22Rv1 (cell line): ENCODE results near the gene KCNIP3.

ENCODE experiments used
- CTCF ChIP-seq: fragments of 450-650 bp; IDR thresholded peaks from 2 replicates; pipeline ENCODE4 v1.5.1; 2017; ENCODE audit warnings: mild to moderate bottlenecking
- ZFX ChIP-seq: fragments of 450-650 bp; IDR thresholded peaks from 2 replicates; pipeline ENCODE4 v1.6.1; 2017; ENCODE audit warnings: antibody characterized with exemption, borderline replicate concordance

DNA sequence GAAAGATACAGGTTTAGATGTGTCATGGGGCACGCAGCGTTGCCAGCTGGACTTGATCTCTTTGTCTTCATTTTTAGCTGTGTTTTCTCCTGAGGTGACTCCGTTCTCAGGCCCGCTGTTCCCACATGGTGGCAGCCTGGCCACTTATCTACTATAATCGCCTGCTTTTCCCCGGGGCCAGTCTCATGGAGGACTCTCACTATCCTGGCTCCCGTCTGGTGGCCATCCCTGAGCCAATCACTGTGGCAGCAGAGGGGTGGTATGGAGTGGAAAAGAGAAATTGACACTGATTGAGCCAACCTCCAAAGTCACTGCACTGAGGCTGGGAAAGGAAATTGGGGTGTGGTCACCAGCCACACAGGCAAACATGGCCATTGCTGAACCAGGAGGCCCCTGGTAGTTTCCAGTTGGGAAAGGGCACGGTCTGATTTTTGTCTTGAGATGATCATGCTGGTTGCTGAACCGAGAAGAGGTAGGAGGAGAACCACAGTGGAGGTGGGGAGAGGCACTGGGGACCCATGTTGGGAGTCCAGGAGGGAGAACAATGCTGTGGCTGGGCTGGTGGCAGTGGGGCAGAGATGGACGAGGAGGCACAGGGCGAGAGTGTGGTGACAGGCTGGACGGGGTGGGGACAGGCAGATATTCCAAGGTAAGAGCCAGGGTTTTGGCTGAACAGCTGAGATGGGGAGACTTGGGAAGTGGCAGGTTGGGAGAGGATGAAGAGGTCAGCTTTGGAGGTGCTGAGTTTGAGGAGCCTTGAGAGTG, 45.6 kb downstream of the KCNIP3 start:
- TF ChIP-seq CTCF (no peak), ZFX (no peak)
